SIG-M5 treated with dmso at 0.1 percent for 504 hours (cell line): ENCODE data around the gene POU2AF3.

Experiments used
- DNase-seq: peaks from one replicate; lab custom pipeline; 2025; ENCODE audit not compliant: unreplicated experiment; lab: John Stamatoyannopoulos, UW

The POU2AF3 gene

GRCh38 chr11:111352231-111352746 is 53.9 kb downstream of the POU2AF3 start:
- no peak for DNase-seq

- DNase-seq = no peak
Measured at GRCh38 chr11:111352935-111353710, 54.8 kb downstream of the POU2AF3 start.

GRCh38 chr11:111353776-111354600 is 55.6 kb downstream of the POU2AF3 start:
- DNase-seq = no peak

- no peak for DNase-seq
Measured at GRCh38 chr11:111354601-111354891, 56.2 kb downstream of the POU2AF3 start.

- DNase-seq = no peak
Measured at GRCh38 chr11:111355101-111355500, 56.8 kb downstream of the POU2AF3 start.

- no peak for DNase-seq
Measured at GRCh38 chr11:111355956-111356659, 57.8 kb downstream of the POU2AF3 start.

- DNase-seq = no peak
Measured at GRCh38 chr11:111356660-111357048, 58.3 kb downstream of the POU2AF3 start.

GRCh38 chr11:111357150-111358037 is 59.0 kb downstream of the POU2AF3 start:
- DNase-seq = no peak
